GM12891 (cell line): ENCODE measurements around the gene QRSL1.

ENCODE experiments used
- PAX5 ChIP-seq: IDR thresholded peaks from 2 replicates; pipeline ENCODE4 v1.6.1; 2011; ENCODE audit warnings: low read length, moderate library complexity, mild to moderate bottlenecking; ENCODE audit not compliant: insufficient read depth, severe bottlenecking
- POLR2A ChIP-seq: IDR thresholded peaks from 2 replicates; pipeline ENCODE4 v1.6.1; 2011; ENCODE audit warnings: low read depth, low read length, control low read depth
- POLR2AphosphoS5 ChIP-seq: IDR thresholded peaks from 2 replicates; pipeline ENCODE4 v1.6.1; 2011; ENCODE audit warnings: low read depth, low read length, control low read depth
- POU2F2 ChIP-seq: IDR thresholded peaks from 2 replicates; pipeline ENCODE4 v1.6.1; 2011; ENCODE audit warnings: low read depth, mild to moderate bottlenecking, control low read depth, low read length, moderate library complexity
- SPI1 ChIP-seq: IDR thresholded peaks from 2 replicates; pipeline ENCODE4 v1.6.1; 2011; ENCODE audit warnings: low read depth, low read length, control low read depth
- TAF1 ChIP-seq: IDR thresholded peaks from 2 replicates; pipeline ENCODE4 v1.6.1; 2011; ENCODE audit warnings: low read depth, low read length, control low read depth

DNA sequence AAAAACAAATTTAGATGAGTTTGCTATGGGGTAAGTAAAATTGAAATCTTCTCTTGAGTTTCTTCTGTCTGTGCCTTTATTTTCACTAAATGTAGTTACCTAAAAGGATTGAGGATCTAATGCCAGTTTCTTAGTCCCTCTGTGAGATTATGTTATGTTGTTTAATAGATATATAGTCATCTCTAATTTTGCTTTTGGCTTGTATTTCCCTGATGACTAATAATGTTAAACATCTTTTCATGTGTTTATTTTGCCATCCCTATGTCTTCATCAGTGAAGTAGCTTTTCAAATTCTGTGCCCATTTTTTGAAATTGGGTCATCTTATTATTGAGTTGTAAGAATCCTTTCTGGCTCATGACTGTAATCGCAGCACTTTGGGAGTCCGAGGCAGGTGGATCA is 13.7 kb downstream of the QRSL1 start:
- TF ChIP-seq POLR2A: no peak
- no peak for TF ChIP-seq TAF1
- no peak for TF ChIP-seq POLR2AphosphoS5
- no peak for TF ChIP-seq PAX5
- TF ChIP-seq SPI1: no peak
- TF ChIP-seq POU2F2: no peak
